OCI-LY1 (cell line): ENCODE results near the gene TNS1.

ENCODE experiments used
- EZH2 ChIP-seq: fragments of 200-600 bp; sonication (generic), shearing (Covaris generic); IDR thresholded peaks from 2 replicates; pipeline ENCODE4 v1.8.0; 2017; ENCODE audit warnings: borderline replicate concordance, mixed run types, mild to moderate bottlenecking, antibody characterized with exemption, low read length, moderate library complexity, mixed read lengths
- TF ChIP-seq, protein P1 (sequence below): fragments of 200-600 bp; sonication (generic), shearing (Covaris generic); IDR thresholded peaks from 2 replicates; pipeline ENCODE4 v1.5.1; 2017; ENCODE audit warnings: mild to moderate bottlenecking, antibody characterized with exemption, low read length, moderate library complexity, mixed read lengths

DNA sequence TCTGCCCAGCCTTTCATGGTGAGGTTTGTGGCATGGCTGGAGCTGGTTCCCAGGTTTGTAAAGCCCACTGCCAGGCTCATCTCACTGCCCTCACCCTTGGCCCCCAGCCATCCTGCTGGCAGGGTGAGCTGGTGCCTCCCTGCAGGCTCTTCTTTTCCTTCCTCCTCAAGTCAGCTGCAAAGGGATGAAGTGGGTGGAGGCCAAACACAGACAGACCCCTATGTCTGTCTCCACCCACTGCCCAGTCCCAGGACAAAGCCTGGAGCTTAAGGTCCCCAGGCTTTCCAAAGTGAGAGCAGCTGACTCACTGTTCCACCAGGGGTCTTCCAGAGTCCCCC lies 92.0 kb downstream of the TNS1 start:
- no peak for TF ChIP-seq EZH2
- TF ChIP-seq, protein P1, sequence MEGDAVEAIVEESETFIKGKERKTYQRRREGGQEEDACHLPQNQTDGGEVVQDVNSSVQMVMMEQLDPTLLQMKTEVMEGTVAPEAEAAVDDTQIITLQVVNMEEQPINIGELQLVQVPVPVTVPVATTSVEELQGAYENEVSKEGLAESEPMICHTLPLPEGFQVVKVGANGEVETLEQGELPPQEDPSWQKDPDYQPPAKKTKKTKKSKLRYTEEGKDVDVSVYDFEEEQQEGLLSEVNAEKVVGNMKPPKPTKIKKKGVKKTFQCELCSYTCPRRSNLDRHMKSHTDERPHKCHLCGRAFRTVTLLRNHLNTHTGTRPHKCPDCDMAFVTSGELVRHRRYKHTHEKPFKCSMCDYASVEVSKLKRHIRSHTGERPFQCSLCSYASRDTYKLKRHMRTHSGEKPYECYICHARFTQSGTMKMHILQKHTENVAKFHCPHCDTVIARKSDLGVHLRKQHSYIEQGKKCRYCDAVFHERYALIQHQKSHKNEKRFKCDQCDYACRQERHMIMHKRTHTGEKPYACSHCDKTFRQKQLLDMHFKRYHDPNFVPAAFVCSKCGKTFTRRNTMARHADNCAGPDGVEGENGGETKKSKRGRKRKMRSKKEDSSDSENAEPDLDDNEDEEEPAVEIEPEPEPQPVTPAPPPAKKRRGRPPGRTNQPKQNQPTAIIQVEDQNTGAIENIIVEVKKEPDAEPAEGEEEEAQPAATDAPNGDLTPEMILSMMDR: no peak
